GM12878 (cell line): ENCODE results near the gene TRPM3. TPM values are rescaled to one million over a fixed set of nuclear protein-coding genes. Genes with fewer than 3 reads are reported as not detected.

ENCODE experiments used
- ATAC-seq: fragments of 200-7000 bp; cut with Tn5 transposase; 3 replicates; pipeline ENCODE4 v1.9.1; 2020; ENCODE audit warnings: mild to moderate bottlenecking, moderate library complexity
- BruUV-seq: library from RNA; stranded (reverse); fragments of 400-500 nt; replicated peaks from 2 replicates; lab custom pipeline; 2021; lab: Mats Ljungman, UMichigan
- CTCF ChIA-PET: fragments of 300-600 bp; sonication (Branson Sonifier 250); formaldehyde crosslinking; extraction: SDS; loops from one replicate; lab custom pipeline; 2021; ENCODE audit warnings: inconsistent platforms; lab: Yijun Ruan, JAX
- POLR2A ChIA-PET: fragments of 350-600 bp; formaldehyde crosslinking; extraction: SDS; loops from one replicate; lab custom pipeline; 2021; ENCODE audit warnings: inconsistent platforms; lab: Charles Lee
- RAD21 ChIA-PET: fragments of 300-600 bp; sonication (Branson Sonifier 250); formaldehyde crosslinking; loops from one replicate; lab custom pipeline; 2023; ENCODE audit warnings: antibody characterized with exemption; ENCODE audit not compliant: unreplicated experiment; lab: Charles Lee
- SMC1A ChIA-PET: fragments of 300-600 bp; sonication (Branson Sonifier 250); formaldehyde crosslinking; loops from one replicate; lab custom pipeline; 2023; ENCODE audit not compliant: unreplicated experiment, uncharacterized antibody; lab: Charles Lee
- DNase-seq: peaks from one replicate; pipeline ENCODE4 v3.0.0-alpha.2; 2011; ENCODE audit warnings: low read depth, low spot score
- FAIRE-seq: peaks from 3 replicates; lab custom pipeline; 2011; peaks lifted over from hg19 to GRCh38; lab: Jason Lieb, UNC
- H2AFZ ChIP-seq: 2 replicates; pipeline ENCODE4 v1.6.0; 2011; ENCODE audit warnings: low read depth, low read length, control low read depth; ENCODE audit not compliant: control insufficient read depth
- H3K27ac ChIP-seq: 2 replicates; pipeline ENCODE4 v1.5.1; 2011; ENCODE audit warnings: control low read depth; ENCODE audit not compliant: control insufficient read depth, insufficient read depth
- H3K27me3 ChIP-seq, 2 experiments: replicated peaks in 1 of 2; 2 replicates each; pipeline versions ENCODE4 v1.6.0 to v1.6.1; 2011; ENCODE audit warnings: low read length in 1 of 2; ENCODE audit not compliant: control insufficient read depth in 2 of 2, insufficient read depth in 2 of 2
- H3K36me3 ChIP-seq, 2 experiments: 2 replicates each; pipeline ENCODE4 v1.5.1; 2011; ENCODE audit warnings: low read length in 1 of 2; ENCODE audit not compliant: control insufficient read depth in 2 of 2, insufficient read depth in 2 of 2
- H3K4me1 ChIP-seq: 2 replicates; pipeline ENCODE4 v1.6.1; 2011; ENCODE audit warnings: mild to moderate bottlenecking, low read length, moderate library complexity, mixed read lengths; ENCODE audit not compliant: control insufficient read depth, insufficient read depth
- H3K4me2 ChIP-seq: 2 replicates; pipeline ENCODE4 v1.6.0; 2011; ENCODE audit warnings: control low read depth; ENCODE audit not compliant: control insufficient read depth, insufficient read depth
- H3K4me3 ChIP-seq: fragments of 200-600 bp; sonication (generic); 2 replicates; pipeline ENCODE4 v1.5.1; 2016
- H3K79me2 ChIP-seq: 2 replicates; pipeline ENCODE4 v1.6.0; 2011; ENCODE audit warnings: low read length; ENCODE audit not compliant: control insufficient read depth, insufficient read depth
- H3K9ac ChIP-seq: 2 replicates; pipeline ENCODE4 v1.8.0; 2011; ENCODE audit warnings: low read length, control low read depth, mixed read lengths; ENCODE audit not compliant: control insufficient read depth, insufficient read depth
- H3K9me3 ChIP-seq: replicated peaks from 3 replicates; pipeline ENCODE4 v1.5.1; 2011; ENCODE audit warnings: mild to moderate bottlenecking, low read length; ENCODE audit not compliant: control insufficient read depth, insufficient read depth
- H4K20me1 ChIP-seq: 2 replicates; pipeline ENCODE4 v1.6.0; 2011; ENCODE audit not compliant: control insufficient read depth, insufficient read depth
- BCLAF1 ChIP-seq: fragments of 450-650 bp; IDR thresholded peaks from 2 replicates; pipeline ENCODE4 v1.6.1; 2017; ENCODE audit warnings: antibody characterized with exemption, mild to moderate bottlenecking, moderate library complexity
- CHD4 ChIP-seq: fragments of 200-600 bp; sonication (generic); IDR thresholded peaks from 2 replicates; pipeline ENCODE4 v1.6.1; 2016; ENCODE audit warnings: mild to moderate bottlenecking
- DPF2 ChIP-seq: fragments of 450-650 bp; IDR thresholded peaks from 2 replicates; pipeline ENCODE4 v1.6.1; 2017; ENCODE audit warnings: mild to moderate bottlenecking
- ESRRA ChIP-seq: IDR thresholded peaks from 2 replicates; pipeline ENCODE4 v1.6.1; 2012; ENCODE audit warnings: mild to moderate bottlenecking, low read length, improper control_type of control experiment
- MXI1 ChIP-seq: fragments of 150-350 bp; IDR thresholded peaks from 2 replicates; pipeline ENCODE4 v1.6.1; 2011; ENCODE audit warnings: low read depth, mild to moderate bottlenecking, inconsistent platforms, low read length, improper control_type of control experiment
- NR2C1 ChIP-seq: fragments of 450-650 bp; IDR thresholded peaks from 2 replicates; pipeline ENCODE4 v1.6.1; 2017; ENCODE audit warnings: antibody characterized with exemption, mild to moderate bottlenecking, moderate library complexity
- PBX3 ChIP-seq: IDR thresholded peaks from 2 replicates; pipeline ENCODE4 v1.6.1; 2011; ENCODE audit warnings: mild to moderate bottlenecking, low read depth, low read length, moderate library complexity; ENCODE audit not compliant: insufficient replicate concordance
- WRNIP1 ChIP-seq: IDR thresholded peaks from 2 replicates; pipeline ENCODE4 v1.6.1; 2011; ENCODE audit warnings: low read depth, low read length, improper control_type of control experiment, borderline replicate concordance
- ZBED1 ChIP-seq: IDR thresholded peaks from 2 replicates; pipeline ENCODE4 v1.6.1; 2016; ENCODE audit warnings: borderline replicate concordance
- ZNF687 ChIP-seq: fragments of 450-650 bp; IDR thresholded peaks from 2 replicates; pipeline ENCODE4 v1.6.1; 2017; ENCODE audit warnings: mild to moderate bottlenecking, moderate library complexity
- WGBS: methylation state at CpG from one replicate; pipeline ENCODE4 v1.1.6; 2016; ENCODE audit warnings: low lambda C conversion rate; ENCODE audit not compliant: insufficient replicate concordance, insufficient coverage; ENCODE audit errors: missing lambda C conversion rate; 5-methylcytosine and 5-hydroxymethylcytosine counted together
- in situ Hi-C: fragments of 300-500 bp; cut with MboI; formaldehyde crosslinking; loops from 9 replicates; pipeline ENCODE4 v1.14.3; 2018; ENCODE audit warnings: mixed read lengths
- intact Hi-C: fragments of 100-400 bp; cut with micrococcal nuclease; formaldehyde crosslinking; loops from one replicate; pipeline ENCODE4 v1.14.2; 2022; ENCODE audit not compliant: unreplicated experiment
- polyA plus RNA-seq, 11 experiments: library from polyadenylated mRNA; depleted of rRNA in 4 of 11; unstranded in 6 of 11; stranded (reverse) in 5 of 11; fragments of >200 nt; fragmentation: Nextera tagmentation in 4 of 11; fragmentation: Illumina TruSeq in 1 of 11; extraction: Ambion mirVana in 4 of 11; extraction: Trizol in 1 of 11; gene quantifications; 1 replicate in 1 of 11; 2 replicates in 10 of 11; pipeline versions ENCODE4 v1.2.1 to v1.2.3, GENCODE V29; 2011 to 2016; ENCODE audit warnings: inconsistent platforms in 2 of 11, missing spikeins in 2 of 11, low read depth in 1 of 11
- total RNA-seq, 4 experiments: library from RNA; depleted of rRNA in 3 of 4; stranded (reverse); fragments of >200 nt in 3 of 4; fragmentation: Illumina TruSeq in 1 of 4; extraction: Trizol in 1 of 4; gene quantifications; 2 replicates each; pipeline versions ENCODE4 v1.2.1 to v1.2.3, GENCODE V29; 2013 to 2021

TRPM3 gene
- total and polyA plus RNA-seq, 10 of the 15 experiments (the other 5 are each of a cell fraction or from before 2014, with no cell fraction given), result not detected

- no peak for TF ChIP-seq ZNF687
These were observed 554.7 kb downstream of the TRPM3 start (continued) for GRCh38 chr9:70566751-70567150.

GRCh38 chr9:70566066-70566465, 555.4 kb downstream of the TRPM3 start:
- FAIRE-seq, result no peak
- no peak for TF ChIP-seq ZBED1
- no peak for TF ChIP-seq PBX3
- TF ChIP-seq NR2C1, result no peak
- no peak for TF ChIP-seq MXI1
- no peak for TF ChIP-seq ESRRA
- TF ChIP-seq BCLAF1, result no peak
- no peak for TF ChIP-seq CHD4
- TF ChIP-seq DPF2, result no peak
- TF ChIP-seq WRNIP1, result no peak

More at GRCh38 chr9:70566066-70566465, 555.4 kb downstream of the TRPM3 start:
- peaks cover 15% of the 10 kb centered on the region for H3K4me1 ChIP-seq
- H3K9me3 ChIP-seq, result no peaks in the 10 kb centered on the region; the same call in 2 of the 3 replicates
- SMC1A ChIA-PET, result interaction anchor here (1.0 to 2.0 kb wide), 6 partner anchors 8 to 58 kb away, joined by 3 to 6 read pairs (median 4); no protein-coding TSS in a partner anchor
- 20% methylated on average over 3 of the region's 3 CpGs for WGBS
- no peaks in the 10 kb centered on the region for H4K20me1 ChIP-seq
- no peak overlapping the region for H3K9ac ChIP-seq
- H3K36me3 ChIP-seq, result no peaks in the 10 kb centered on the region
- no peaks in the 10 kb centered on the region for H3K79me2 ChIP-seq
- no peak overlapping the region for H3K4me3 ChIP-seq
- in situ Hi-C loops (no loop called here), intact Hi-C loops (no loop called here)
- DNase-seq, result no peak
- H3K4me2 ChIP-seq, result no peak overlapping the region
- POLR2A ChIA-PET, result no interaction called here
- no peaks in the 10 kb centered on the region for H3K27me3 ChIP-seq
- CTCF ChIA-PET, result interaction anchor here (1.3 to 2.7 kb wide), 2 partner anchors 36 to 57 kb away, joined by 4 to 7 read pairs; no protein-coding TSS in a partner anchor
- no peak overlapping the region for H3K27ac ChIP-seq
- H2AFZ ChIP-seq, result no peak overlapping the region
- no TSS peak for BruUV-seq
- ATAC-seq, result no peak
- RAD21 ChIA-PET, result interaction anchor here (1.2 to 1.7 kb wide), 3 partner anchors 10 to 54 kb away, joined by 3 to 6 read pairs (median 4); no protein-coding TSS in a partner anchor
